Esophagus squamous epithelium (tissue), 5 donors: ENCODE data around the gene NOTCH4. TPM values are rescaled to one million over a fixed set of nuclear protein-coding genes. Genes with fewer than 3 reads are reported as not detected.
"Not testable (repeated sequence)": the region's sequence is repeated elsewhere in the genome, so short reads cannot be mapped to it uniquely, and the experiment has no call there.

Experiments used
- DNase-seq: peaks from one replicate; lab custom pipeline; 2025; lab: John Stamatoyannopoulos, UW
- H3K27ac ChIP-seq, 4 donors: fragments of 200-600 bp; sonication (generic); one replicate each; pipeline ENCODE4 v1.5.1; 2016 to 2019; ENCODE audit warnings: mild to moderate bottlenecking in 1 of 4
- H3K27me3 ChIP-seq, 4 donors: fragments of 200-600 bp; sonication (generic); 1 replicate in 3 of 4; 2 replicates in 1 of 4; pipeline versions ENCODE4 v1.5.1 to v1.6.0; 2017 to 2021; ENCODE audit warnings: antibody characterized with exemption in 1 of 4
- H3K36me3 ChIP-seq, 3 donors: fragments of 200-600 bp; sonication (generic); one replicate each; pipeline ENCODE4 v1.5.1; 2016 to 2019
- H3K4me1 ChIP-seq, 3 donors: fragments of 200-600 bp; sonication (generic); one replicate each; pipeline ENCODE4 v1.5.1; 2017 to 2019
- H3K4me3 ChIP-seq, 4 donors: fragments of 200-600 bp; sonication (generic); 1 replicate in 3 of 4; 2 replicates in 1 of 4; pipeline ENCODE4 v1.5.1; 2016 to 2019; ENCODE audit warnings: mild to moderate bottlenecking in 2 of 4, moderate library complexity in 1 of 4
- H3K9me3 ChIP-seq, 3 donors: fragments of 200-600 bp; sonication (generic); one replicate each; pipeline ENCODE4 v1.5.1; 2016 to 2019
- POLR2A ChIP-seq, 4 donors: fragments of 450-650 bp; IDR thresholded peaks; one replicate each; pipeline ENCODE4 v1.6.1; 2017; ENCODE audit warnings: antibody characterized with exemption in 4 of 4, mild to moderate bottlenecking in 4 of 4, moderate library complexity in 3 of 4
- WGBS, 2 donors: methylation state at CpG; one replicate each; pipeline ENCODE4 v1.1.5; 2018; 5-methylcytosine and 5-hydroxymethylcytosine counted together
- intact Hi-C: fragments of 100-400 bp; cut with DNase I; formaldehyde crosslinking; loops from one replicate; pipeline ENCODE4 v1.15.0; 2022
- total RNA-seq, 4 donors: library from RNA; depleted of rRNA; stranded (reverse); fragments of >200 nt; gene quantifications; one replicate each; pipeline ENCODE4 v1.1.0, GENCODE V29; 2016
- TF ChIP-seq, protein P1 (sequence below), 6 experiments: fragments of 450-650 bp in 4 of 6; fragments of 200-600 bp in 2 of 6; sonication (generic) in 2 of 6; IDR thresholded peaks; one replicate each; pipeline ENCODE4 v1.5.1; 2016 to 2019; ENCODE audit warnings: antibody characterized with exemption in 6 of 6, mild to moderate bottlenecking in 4 of 6, moderate library complexity in 4 of 6
- donor health status: DM: yes; HTN: yes; CAD: no.

The NOTCH4 gene
- 10 to 100 TPM in 1 of 4 donors, 1 to 10 TPM in 3; 4.7 to 13.2 (median 5.9) TPM for total RNA-seq

DNA sequence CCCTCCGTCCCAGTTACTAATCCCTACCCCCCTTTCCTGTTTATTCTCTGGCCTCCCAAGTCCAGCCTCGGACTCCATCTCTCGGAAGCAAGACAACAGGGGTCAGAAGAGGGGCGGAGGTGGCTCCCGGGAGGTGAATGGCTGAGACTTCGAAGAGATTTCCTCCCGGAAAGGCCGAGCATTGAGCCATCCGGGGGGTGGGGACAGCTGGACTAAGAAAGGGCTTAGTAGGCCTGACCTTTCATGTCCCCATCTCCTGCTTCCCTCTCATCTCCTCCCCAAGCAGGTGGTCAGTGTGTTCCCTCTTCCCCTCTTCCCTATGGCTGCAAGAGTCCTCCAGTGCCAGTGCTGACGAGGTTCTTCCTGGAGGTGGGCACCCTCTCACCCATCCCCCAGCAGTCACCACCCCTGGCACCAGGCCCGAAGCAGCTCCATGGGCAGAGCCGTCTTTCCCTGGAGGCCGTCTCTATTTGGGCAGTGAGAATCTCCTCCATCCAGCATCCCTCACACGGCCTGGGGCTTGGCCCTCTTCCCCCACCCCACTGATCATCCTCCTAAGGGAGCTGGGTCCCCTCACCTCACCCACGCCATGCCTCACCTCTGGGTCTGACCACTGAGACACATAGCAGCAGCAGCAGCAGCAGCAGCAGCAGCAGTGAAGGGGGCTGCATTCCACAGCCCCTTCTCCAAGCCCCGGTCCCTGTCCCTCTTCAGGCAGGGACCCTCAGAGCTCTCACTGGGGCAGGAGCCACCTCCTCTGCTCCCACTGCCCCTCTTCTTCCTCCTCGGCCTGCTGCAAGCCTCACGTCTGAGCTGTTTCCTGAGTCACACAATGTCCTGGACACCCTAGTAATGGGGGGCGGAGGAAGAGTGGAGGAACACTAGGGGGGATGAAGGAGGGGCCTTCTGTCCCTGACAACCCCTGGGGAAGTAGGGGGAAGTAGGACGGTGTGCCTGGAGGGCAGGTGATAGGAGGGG is at the start of gene NOTCH4:
Gene NOTCH4 (minus strand): TSS at position 810 of the 978 bp plus-strand sequence. CDS start 139 bp downstream, at position 671.
- no peak for DNase-seq
- intact Hi-C loops: no loop called here

DNA sequence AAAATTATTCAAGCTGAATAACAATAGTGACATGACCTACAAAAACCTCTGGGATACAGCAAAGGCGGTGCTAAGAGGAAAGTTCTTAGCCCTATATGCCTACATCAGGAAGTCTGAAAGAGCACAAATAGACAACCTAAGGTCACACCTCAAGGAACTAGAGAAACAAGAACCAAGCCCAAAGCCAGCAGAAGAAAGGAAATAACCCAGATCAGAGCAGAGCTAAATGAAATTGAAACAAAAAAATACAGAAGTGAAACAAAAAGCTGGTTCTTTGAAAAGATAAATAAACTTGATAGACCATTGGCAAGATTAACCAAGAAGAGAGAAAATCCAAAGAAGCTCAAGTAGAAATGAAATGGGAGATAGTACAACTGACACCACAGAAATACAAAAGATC is 47.6 kb upstream of the NOTCH4 start:
- intact Hi-C loops: no loop called here
- 78 to 83% methylated on average over 1 of the region's 1 CpG for WGBS, 2 donors
- H3K4me1 ChIP-seq: no peaks in the 10 kb centered on the region
- no peak for TF ChIP-seq POLR2A (IDR thresholded peaks at IDR 0.05)
- TF ChIP-seq, protein P1, sequence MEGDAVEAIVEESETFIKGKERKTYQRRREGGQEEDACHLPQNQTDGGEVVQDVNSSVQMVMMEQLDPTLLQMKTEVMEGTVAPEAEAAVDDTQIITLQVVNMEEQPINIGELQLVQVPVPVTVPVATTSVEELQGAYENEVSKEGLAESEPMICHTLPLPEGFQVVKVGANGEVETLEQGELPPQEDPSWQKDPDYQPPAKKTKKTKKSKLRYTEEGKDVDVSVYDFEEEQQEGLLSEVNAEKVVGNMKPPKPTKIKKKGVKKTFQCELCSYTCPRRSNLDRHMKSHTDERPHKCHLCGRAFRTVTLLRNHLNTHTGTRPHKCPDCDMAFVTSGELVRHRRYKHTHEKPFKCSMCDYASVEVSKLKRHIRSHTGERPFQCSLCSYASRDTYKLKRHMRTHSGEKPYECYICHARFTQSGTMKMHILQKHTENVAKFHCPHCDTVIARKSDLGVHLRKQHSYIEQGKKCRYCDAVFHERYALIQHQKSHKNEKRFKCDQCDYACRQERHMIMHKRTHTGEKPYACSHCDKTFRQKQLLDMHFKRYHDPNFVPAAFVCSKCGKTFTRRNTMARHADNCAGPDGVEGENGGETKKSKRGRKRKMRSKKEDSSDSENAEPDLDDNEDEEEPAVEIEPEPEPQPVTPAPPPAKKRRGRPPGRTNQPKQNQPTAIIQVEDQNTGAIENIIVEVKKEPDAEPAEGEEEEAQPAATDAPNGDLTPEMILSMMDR (IDR thresholded peaks at IDR 0.05): no peak
- H3K27me3 ChIP-seq: no peaks in the 10 kb centered on the region
- no peaks in the 10 kb centered on the region for H3K36me3 ChIP-seq
- H3K27ac ChIP-seq: no peak overlapping the region
- H3K4me3 ChIP-seq: no peak overlapping the region
- no peaks in the 10 kb centered on the region for H3K9me3 ChIP-seq
- DNase-seq: no peak

More for the DNA sequence above, at the start of gene NOTCH4:
- Histone ChIP-seq H3K9me3 (no peaks in the 10 kb centered on the region), H3K27me3 (no peaks in the 10 kb centered on the region), H3K4me3 (peak within 1 kb of the TSS; percentile 1 to 55 (median 24)), H3K27ac (peak within 1 kb of the TSS; percentile 24 to 73 (median 66)), H3K36me3 (no peaks in the 10 kb centered on the region), H3K4me1 (peaks cover 5 to 25% (median 6%) of the 10 kb centered on the region in 3 donors)
- TF ChIP-seq POLR2A (IDR thresholded peaks at IDR 0.05): no peak
- TF ChIP-seq, protein P1 (IDR thresholded peaks at IDR 0.05): no peak
- WGBS, 2 donors: 28 to 37% methylated on average over 6 to 7 of the region's 20 CpGs

DNA sequence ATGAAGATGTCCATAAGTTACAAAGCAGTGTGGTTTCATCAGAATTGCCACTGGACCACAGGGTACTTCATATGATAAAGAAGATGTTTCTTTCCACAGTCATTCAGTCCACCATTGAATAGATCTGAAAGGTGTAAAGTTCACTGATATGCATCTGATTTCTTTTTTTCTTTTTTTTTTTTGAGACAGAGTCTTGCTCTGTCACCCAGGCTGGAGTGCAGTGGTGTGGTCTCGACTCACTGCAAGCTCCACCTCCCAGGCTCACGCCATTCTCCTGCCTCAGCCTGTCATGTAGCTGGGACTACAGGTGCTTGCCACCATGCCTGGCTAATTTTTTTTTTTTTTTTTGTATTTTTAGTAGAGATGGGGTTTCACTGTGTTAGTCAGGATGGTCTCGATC is 44.6 kb upstream of the NOTCH4 start:
- intact Hi-C loops, DNase-seq: not testable (repeated sequence)

DNA sequence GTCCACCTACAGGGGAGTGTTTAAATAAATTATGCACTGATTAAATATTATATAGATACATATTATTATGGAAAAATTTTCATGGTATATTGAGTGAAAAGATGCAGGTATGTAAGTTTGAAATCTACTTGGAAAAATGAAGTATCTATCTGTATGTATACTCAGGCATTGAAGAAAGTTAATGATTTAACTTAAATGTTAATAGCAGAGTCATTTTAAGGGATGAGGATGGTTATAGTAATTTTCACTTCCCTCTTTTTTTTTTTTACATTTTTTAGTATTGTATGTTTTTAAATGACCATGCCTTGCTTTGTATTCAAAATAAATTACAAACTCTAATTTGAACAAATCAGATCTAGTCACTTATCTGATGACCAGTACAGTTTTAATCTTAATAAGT is 43.2 kb upstream of the NOTCH4 start:
- no peaks in the 10 kb centered on the region for H3K27me3 ChIP-seq
- intact Hi-C loops: no loop called here
- peaks cover 0 to 8% (median 0%) of the 10 kb centered on the region in 3 donors for H3K36me3 ChIP-seq
- H3K4me1 ChIP-seq: no peaks in the 10 kb centered on the region
- no peak overlapping the region for H3K27ac ChIP-seq
- H3K9me3 ChIP-seq: no peaks in the 10 kb centered on the region
- no peak for DNase-seq
- TF ChIP-seq, protein P1 (IDR thresholded peaks at IDR 0.05): no peak
- TF ChIP-seq POLR2A (IDR thresholded peaks at IDR 0.05): no peak
- H3K4me3 ChIP-seq: no peak overlapping the region

More for the DNA sequence above, 44.6 kb upstream of the NOTCH4 start:
- H3K27me3 ChIP-seq, H3K4me1 ChIP-seq, H3K4me3 ChIP-seq, H3K27ac ChIP-seq, H3K9me3 ChIP-seq, H3K36me3 ChIP-seq: not testable (repeated sequence)
- 82 to 86% methylated on average over 3 of the region's 3 CpGs for WGBS, 2 donors

DNA sequence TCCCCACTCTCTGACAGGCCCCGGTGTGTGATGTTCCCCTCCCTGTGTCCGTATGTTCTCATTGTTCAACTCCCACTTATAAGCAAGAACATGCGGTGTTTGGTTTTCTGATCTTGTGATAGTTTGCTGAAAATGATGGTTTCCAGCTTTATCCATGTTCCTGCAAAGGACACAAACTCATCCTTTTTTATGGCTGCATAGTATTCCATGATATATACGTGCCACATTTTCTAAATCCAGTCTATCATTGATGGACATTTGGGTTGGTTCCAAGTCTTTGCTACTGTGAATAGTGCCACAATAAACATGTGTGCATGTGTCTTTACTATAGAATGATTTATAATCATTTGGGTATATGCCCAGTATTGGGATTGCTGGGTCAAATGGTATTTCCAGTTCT is 33.4 kb upstream of the NOTCH4 start:
- H3K4me3 ChIP-seq, H3K9me3 ChIP-seq, H3K27me3 ChIP-seq, H3K27ac ChIP-seq, intact Hi-C loops, H3K36me3 ChIP-seq, DNase-seq: not testable (repeated sequence)
- H3K4me1 ChIP-seq: peaks cover 0 to 14% (median 5%) of the 10 kb centered on the region in 3 donors
- 84 to 97% methylated on average over 4 of the region's 4 CpGs for WGBS, 2 donors
